HCEC 1CT (cell line): ENCODE data around the gene REEP5.
A peak's percentile ranks its signal among the peaks of the same experiment; 100 is the strongest.
"Not testable (repeated sequence)": the region's sequence is repeated elsewhere in the genome, so short reads cannot be mapped to it uniquely, and the experiment has no call there.

Experiments used
- DNase-seq: peaks from one replicate; pipeline ENCODE4 v3.0.0-alpha.2; 2017

Gene REEP5

GRCh38 chr5:112880219-112880964, 41.6 kb downstream of the REEP5 start:
- no peak for DNase-seq

DNA sequence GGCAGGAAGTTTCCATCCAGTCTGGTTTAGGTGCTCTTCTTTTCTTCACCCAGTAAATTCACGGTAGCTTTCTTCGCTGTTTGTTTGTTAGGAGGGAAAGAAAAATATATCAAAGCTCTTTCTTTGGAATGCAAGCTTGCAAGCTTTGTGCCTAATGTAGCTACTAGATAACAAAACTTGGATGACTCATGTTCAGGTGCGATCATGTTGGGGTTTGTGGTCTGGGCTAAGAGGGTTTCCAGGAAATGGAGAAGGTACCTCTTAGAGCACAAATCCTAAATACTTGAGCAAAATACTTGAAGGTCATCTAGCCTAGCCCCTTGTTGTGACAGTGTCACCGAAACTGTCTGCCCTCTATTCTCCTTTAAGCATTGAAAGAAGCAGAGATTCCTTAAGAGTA, 43.3 kb downstream of the REEP5 start:
- no peak for DNase-seq

- no peak for DNase-seq
Measured at GRCh38 chr5:112878101-112878500, 43.9 kb downstream of the REEP5 start.

DNA sequence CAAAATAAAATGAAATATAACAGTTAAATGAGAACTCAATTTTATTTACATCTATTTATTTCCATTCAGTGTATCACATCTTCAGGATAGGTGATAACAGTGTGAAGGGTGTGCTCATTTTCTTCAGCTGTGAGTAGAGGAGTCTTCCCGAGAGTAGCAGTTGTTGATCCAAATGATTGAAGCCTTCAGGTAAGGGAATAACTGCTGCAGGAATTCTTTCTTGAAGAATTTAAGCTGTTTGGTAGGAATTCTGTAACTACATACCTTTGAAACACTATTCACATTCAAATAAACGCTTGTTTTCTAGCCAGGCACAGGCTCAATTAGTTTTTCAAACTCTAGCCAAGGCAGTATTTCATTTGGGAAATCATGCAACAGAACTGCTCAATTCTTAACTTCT, 45.7 kb downstream of the REEP5 start:
- DNase-seq, result no peak

DNA sequence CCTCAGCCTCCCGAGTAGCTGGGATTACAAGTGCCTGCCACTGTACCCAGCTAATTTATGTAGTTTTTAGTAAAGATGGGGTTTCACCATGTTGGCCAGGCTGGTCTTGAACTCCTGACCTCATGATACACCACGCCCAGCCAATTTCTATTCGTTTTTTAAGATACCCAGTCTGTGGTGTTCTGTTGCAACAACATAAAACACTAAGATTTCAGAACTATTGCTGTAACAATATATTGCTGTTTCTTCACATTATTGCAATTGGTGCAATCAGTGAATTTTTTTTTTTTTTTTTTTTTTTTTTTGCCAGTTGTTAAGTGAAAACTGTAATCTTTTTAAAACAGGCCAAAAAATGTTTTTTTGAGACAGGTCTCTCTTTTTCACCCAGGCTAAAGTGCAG, 51.1 kb downstream of the REEP5 start:
- DNase-seq, result no peak

DNA sequence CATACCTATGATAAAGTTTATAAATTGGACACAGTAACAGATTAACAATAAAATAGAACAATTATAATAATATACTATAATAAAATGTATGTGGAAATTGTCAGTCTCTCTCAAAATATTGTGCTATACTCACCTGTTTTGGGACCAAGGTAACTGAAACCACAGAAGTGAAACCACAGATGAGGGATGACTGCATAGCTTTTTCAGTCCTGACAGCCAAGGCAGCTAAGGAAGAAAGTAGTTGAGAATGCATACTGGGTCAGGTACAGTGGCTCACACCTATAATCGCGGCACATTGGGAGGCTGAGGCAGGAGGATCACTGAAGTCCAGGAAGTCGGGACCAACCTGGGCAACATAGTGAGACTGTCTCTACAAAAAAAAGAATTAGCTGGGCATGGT, 52.1 kb downstream of the REEP5 start:
- no peak for DNase-seq

DNA sequence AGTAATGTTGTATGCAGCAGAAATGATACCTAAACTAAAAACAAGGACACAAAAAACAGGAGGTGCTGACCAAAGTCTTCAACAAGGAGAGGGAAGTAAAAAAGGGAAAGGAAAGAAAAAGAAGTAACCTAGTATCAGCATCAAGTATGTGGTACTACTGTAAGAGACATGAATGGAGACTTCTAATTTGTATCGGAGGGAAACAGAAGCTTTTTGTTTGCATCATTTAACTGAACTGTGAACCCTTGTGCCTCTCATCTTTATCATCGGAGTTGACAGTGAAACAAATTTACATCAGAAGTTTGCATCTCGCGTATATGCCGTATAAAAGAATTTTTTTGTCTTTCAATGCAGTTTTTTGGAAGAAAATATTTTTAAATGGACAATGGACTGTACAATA, 54.6 kb downstream of the REEP5 start:
- DNase-seq, result no peak

- DNase-seq, result no peak
Measured at GRCh38 chr5:112866739-112867138, 55.3 kb downstream of the REEP5 start.

DNA sequence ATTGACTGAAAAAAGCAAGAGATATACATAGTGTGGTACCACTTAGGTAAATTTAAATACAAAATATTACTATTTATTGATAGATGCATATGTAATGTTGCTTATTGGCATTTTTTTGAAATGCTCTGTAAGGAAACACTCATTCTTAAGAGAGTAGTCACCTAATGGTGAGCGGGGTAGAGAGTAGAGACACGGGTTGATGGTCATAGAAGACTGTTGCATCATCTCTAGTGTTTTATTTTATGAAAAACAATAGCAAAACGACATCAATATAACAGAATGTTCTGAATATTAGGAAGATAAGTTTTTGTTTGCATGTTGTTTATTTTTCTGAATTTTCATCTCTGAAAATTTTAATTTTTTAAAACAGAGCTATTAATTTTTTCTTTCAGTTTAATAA, 56.9 kb downstream of the REEP5 start:
- no peak for DNase-seq

GRCh38 chr5:112863549-112863948, 58.5 kb downstream of the REEP5 start:
- DNase-seq, result no peak

- DNase-seq, result no peak
Measured at GRCh38 chr5:112862085-112862484, 59.9 kb downstream of the REEP5 start.

DNA sequence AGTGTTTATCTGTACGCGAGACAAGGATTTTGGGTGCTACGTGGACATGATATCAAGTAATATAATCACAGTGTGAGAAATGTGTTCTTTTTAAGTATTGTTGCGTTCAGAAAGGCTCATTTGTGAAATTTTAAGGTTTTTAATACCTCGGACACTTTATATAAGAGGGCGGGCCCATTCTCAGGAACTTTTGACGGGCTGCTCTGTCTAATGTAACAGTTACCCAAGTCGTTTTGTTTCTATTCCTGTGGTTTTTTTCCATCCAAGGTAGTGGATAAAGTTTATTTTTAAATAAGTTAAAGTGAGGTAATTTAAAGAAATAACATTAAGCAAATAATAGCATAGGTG, 60.4 kb downstream of the REEP5 start:
- no peak for DNase-seq

GRCh38 chr5:112860929-112861637, 60.9 kb downstream of the REEP5 start, which contains the start of gene SRP19:
Gene SRP19 (plus strand): TSS chr5:112861287. CDS start chr5:112861377, 90 bp downstream.
- peak; percentile 98 for DNase-seq

- not testable (repeated sequence) for DNase-seq
Measured at GRCh38 chr5:112860571-112860928, 61.5 kb downstream of the REEP5 start.

- no peak for DNase-seq
Measured at GRCh38 chr5:112857866-112858265, 64.2 kb downstream of the REEP5 start.

- no peak for DNase-seq
Measured at GRCh38 chr5:112854651-112855050, 67.4 kb downstream of the REEP5 start.

GRCh38 chr5:112849912-112850311, 72.1 kb downstream of the REEP5 start:
- DNase-seq, result no peak

GRCh38 chr5:112848116-112848811, 73.8 kb downstream of the REEP5 start:
- peak; percentile 81 for DNase-seq

DNA sequence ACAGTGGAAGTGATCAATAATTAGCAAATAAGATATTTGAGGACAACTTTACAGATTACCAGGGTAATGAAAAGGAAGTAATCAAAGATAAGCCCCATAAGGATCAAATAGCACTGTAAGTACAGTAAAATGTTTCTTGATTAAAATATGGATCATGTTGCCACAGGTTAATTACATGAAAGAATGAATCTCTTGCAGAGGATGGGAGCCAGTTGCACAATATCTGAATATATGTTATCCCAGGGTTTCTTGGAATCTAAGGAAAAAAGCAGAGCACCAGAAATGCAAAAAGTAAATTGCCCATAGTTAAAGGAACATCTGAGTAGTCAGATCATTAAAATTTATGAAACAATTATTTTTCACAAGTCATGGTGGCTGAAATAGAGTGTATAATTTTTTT, 74.7 kb downstream of the REEP5 start:
- no peak for DNase-seq

GRCh38 chr5:112846556-112846955, 75.5 kb downstream of the REEP5 start:
- no peak for DNase-seq

DNA sequence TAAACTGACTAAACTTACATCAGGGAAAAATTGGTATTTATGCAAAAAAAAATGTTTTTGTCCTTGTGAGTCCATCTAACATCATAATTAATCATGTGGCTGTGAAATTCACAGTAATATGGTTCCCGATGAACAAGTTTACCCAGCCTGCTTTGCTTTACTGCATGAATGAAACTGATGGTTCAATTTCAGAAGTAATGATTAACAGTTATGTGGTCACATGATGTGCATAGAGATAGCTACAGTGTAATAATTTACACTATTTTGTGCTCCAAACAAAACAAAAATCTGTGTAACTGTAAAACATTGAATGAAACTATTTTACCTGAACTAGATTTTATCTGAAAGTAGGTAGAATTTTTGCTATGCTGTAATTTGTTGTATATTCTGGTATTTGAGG, 77.5 kb downstream of the REEP5 start:
- no peak for DNase-seq

DNA sequence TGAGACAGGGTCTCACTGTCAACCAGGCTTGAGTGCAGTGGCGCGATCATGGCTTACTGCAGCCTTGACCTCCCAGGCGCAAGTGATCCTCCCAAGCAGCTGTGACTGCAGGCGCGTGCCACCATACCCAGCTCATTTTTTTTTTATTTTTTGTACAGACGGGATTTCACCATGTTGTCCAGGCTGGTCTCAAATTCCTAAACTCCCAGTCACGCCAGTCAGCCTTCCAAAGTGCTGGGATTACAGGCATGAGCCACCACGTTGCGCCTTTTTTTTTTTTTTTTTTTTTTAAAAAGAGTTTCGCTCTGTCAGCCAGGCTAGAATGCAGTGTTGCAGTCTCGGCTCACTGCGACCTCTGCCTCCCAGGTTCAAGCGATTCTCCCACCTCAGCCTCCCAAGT, 88.1 kb downstream of the REEP5 start:
- no peak for DNase-seq

DNA sequence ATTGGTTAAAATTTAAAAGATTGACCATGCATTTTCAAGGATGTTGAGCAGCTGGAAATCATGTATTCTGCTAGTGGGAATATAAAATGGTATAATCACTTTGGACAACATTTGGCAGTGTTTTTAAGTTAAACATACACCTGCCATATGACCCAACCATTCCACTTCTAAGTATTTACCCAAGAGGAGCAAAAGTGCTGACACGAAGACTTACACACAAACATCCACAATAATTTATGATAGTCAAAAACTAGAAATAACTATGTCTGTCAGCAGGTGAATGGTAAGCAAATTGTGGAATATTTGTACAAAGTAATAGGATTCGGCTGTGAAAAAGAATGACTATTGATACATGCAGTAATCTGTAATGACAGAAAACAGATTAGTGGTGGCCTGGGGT, 91.6 kb downstream of the REEP5 start:
- no peak for DNase-seq
